ENCODE measurements around the gene PCNX4.

The PCNX4 gene

GRCh38 chr14:60175255-60175902 is 83.7 kb downstream of the PCNX4 start:
- no peak for DNase-seq

- DNase-seq: no peak
These were observed 86.4 kb downstream of the PCNX4 start for GRCh38 chr14:60178164-60178563.

GRCh38 chr14:60178820-60179219 is 87.1 kb downstream of the PCNX4 start:
- no peak for DNase-seq

GRCh38 chr14:60179431-60179869 is 87.7 kb downstream of the PCNX4 start:
- peak; percentile 56 for DNase-seq

GRCh38 chr14:60183138-60183537 is 91.4 kb downstream of the PCNX4 start:
- DNase-seq: no peak

GRCh38 chr14:60183741-60184140 is 92.0 kb downstream of the PCNX4 start:
- peak; percentile 17 for DNase-seq

GRCh38 chr14:60184146-60184904 is 92.6 kb downstream of the PCNX4 start:
- peak; percentile 64 for DNase-seq

GRCh38 chr14:60184905-60185555 is 93.3 kb downstream of the PCNX4 start:
- DNase-seq: peak; percentile 6

GRCh38 chr14:60188115-60188514 is 96.4 kb downstream of the PCNX4 start:
- peak; percentile 4 for DNase-seq

- no peak for DNase-seq
These were observed 97.0 kb downstream of the PCNX4 start for GRCh38 chr14:60188696-60189095.

GRCh38 chr14:60189923-60190840 is 98.5 kb downstream of the PCNX4 start:
- DNase-seq: no peak

GRCh38 chr14:60195179-60195810 is 103.6 kb downstream of the PCNX4 start:
- DNase-seq: no peak

- no peak for DNase-seq
These were observed 104.6 kb downstream of the PCNX4 start for GRCh38 chr14:60196291-60196690.

- no peak for DNase-seq
These were observed 106.0 kb downstream of the PCNX4 start for GRCh38 chr14:60197629-60198303.

GRCh38 chr14:60199321-60199720 is 107.6 kb downstream of the PCNX4 start:
- DNase-seq: no peak

GRCh38 chr14:60204104-60204842 is 112.5 kb downstream of the PCNX4 start:
- DNase-seq: no peak

- no peak for DNase-seq
These were observed 113.4 kb downstream of the PCNX4 start for GRCh38 chr14:60204843-60205774.

GRCh38 chr14:60206249-60206670 is 114.5 kb downstream of the PCNX4 start:
- DNase-seq: no peak

- no peak for DNase-seq
These were observed 115.3 kb downstream of the PCNX4 start for GRCh38 chr14:60206837-60207533.

Data from fibroblast of skin of right quadriceps (primary cell).